PC-9 (cell line): Measurements from ENCODE around the gene HS6ST1.

ENCODE experiments used
- EZH2 ChIP-seq: fragments of 200-600 bp; sonication (generic); IDR thresholded peaks from 2 replicates; pipeline ENCODE4 v1.8.0; 2017; ENCODE audit warnings: antibody characterized with exemption, low read depth
- TF ChIP-seq, protein P1 (sequence below): fragments of 200-600 bp; sonication (generic); conservative IDR thresholded peaks from 2 replicates; pipeline ENCODE4 v1.6.1; 2017; ENCODE audit warnings: mixed run types, antibody characterized with exemption, mild to moderate bottlenecking, moderate library complexity

DNA sequence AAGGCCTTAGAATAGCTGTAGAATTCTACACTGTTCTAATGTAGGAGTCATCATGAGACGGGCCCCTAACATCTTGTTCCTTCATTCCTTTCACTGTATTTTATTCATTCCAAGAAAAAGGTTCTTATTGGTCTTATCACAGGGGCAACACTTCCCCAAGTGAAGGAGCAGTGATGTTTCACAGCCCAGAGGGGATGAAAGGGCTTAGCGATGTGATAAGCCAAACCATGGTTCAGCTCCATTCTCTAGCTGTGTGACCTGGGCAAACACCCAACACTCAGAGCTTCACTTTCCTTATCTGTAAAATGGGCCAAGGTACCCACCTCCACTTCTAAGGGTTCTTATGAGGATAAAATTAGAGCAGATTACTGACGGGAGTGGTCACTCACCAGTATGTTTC lies 25.4 kb upstream of the HS6ST1 start:
- TF ChIP-seq, protein P1, sequence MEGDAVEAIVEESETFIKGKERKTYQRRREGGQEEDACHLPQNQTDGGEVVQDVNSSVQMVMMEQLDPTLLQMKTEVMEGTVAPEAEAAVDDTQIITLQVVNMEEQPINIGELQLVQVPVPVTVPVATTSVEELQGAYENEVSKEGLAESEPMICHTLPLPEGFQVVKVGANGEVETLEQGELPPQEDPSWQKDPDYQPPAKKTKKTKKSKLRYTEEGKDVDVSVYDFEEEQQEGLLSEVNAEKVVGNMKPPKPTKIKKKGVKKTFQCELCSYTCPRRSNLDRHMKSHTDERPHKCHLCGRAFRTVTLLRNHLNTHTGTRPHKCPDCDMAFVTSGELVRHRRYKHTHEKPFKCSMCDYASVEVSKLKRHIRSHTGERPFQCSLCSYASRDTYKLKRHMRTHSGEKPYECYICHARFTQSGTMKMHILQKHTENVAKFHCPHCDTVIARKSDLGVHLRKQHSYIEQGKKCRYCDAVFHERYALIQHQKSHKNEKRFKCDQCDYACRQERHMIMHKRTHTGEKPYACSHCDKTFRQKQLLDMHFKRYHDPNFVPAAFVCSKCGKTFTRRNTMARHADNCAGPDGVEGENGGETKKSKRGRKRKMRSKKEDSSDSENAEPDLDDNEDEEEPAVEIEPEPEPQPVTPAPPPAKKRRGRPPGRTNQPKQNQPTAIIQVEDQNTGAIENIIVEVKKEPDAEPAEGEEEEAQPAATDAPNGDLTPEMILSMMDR, result no peak
- TF ChIP-seq EZH2, result no peak
